AG09319 (cell line): ENCODE data around the gene PHC2.

Source experiments
- DNase-seq: peaks from one replicate; pipeline ENCODE4 v3.0.0-alpha.2; 2010; ENCODE audit warnings: low read depth; ENCODE audit errors: extremely low read depth
- TF ChIP-seq, protein P1 (sequence below): IDR thresholded peaks from 2 replicates; pipeline ENCODE4 v1.5.1; 2011; ENCODE audit warnings: low read depth, mild to moderate bottlenecking, inconsistent platforms, low read length, moderate library complexity

PHC2 gene

GRCh38 chr1:33420870-33421775 lies 9.8 kb downstream of the PHC2 start:
- DNase-seq: no peak

DNA sequence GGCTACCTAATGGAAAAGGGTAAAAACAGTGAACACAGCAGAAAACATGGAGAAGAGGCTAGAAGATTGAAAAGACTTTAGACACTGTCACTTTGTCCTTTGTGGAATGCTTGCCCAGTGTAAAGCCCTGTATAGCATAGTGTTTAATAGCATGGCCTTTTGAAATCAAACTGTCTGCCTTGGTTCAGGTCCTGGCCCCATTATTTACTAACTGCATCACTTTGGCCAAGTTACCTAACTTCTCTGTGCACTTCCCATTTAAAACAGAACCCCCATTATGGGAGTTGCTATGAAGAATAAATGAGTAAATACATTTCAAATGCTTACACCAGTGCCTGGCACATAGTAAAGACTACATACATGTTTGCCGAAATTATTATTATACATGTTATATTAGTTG lies 12.1 kb downstream of the PHC2 start:
- DNase-seq: no peak
- TF ChIP-seq, protein P1, sequence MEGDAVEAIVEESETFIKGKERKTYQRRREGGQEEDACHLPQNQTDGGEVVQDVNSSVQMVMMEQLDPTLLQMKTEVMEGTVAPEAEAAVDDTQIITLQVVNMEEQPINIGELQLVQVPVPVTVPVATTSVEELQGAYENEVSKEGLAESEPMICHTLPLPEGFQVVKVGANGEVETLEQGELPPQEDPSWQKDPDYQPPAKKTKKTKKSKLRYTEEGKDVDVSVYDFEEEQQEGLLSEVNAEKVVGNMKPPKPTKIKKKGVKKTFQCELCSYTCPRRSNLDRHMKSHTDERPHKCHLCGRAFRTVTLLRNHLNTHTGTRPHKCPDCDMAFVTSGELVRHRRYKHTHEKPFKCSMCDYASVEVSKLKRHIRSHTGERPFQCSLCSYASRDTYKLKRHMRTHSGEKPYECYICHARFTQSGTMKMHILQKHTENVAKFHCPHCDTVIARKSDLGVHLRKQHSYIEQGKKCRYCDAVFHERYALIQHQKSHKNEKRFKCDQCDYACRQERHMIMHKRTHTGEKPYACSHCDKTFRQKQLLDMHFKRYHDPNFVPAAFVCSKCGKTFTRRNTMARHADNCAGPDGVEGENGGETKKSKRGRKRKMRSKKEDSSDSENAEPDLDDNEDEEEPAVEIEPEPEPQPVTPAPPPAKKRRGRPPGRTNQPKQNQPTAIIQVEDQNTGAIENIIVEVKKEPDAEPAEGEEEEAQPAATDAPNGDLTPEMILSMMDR: no peak

More at GRCh38 chr1:33420870-33421775, 9.8 kb downstream of the PHC2 start:
- TF ChIP-seq, protein P1: no peak

DNA sequence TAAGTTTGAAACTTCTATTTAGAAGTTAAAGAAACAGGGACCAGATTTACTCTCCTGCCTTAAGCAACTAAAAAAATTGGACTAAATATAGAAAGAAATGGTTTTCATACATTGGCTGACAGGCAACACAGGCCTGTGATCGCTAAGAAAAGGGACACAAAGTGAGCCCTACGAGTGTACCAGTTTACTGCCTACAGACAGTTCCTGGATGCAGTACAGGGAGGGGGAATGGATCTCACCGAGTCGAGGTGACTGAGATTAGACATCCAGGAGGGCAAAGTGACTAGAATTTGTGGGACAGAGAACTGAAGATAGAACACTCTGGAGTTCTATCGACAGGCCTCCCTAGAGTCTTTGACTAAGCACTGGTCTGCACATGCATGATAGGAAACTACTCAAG lies 16.0 kb downstream of the PHC2 start:
- TF ChIP-seq, protein P1: no peak
- DNase-seq: no peak

DNA sequence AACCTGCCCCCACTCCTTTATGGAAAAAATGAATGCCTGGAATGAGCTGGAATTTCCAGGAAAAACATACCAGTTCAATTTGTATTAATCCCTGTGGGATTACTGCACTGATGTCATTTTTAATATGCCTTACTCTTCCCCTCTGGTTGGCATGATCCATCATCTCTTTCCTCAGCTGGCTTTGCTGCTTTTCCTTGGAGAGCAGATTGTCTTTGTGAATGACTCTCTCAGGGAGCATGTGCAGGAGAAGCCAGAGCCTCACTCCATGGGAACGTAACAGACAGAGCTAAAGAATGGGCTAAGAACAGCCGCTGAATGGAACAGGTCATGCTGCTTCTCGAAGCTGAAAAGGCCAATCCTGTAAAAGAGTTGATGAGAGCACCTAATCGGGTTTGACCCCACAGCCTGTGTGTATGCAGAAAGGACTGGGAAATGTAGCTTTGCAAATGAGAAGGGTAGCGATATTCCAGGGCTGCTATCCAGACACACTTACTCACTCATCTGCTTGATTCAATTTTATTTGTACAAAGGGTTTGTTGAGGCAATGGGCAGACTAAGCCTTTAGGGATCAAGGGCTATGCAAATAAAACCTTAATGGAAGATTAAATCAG lies 20.7 kb downstream of the PHC2 start:
- DNase-seq: no peak

GRCh38 chr1:33408093-33408436 lies 22.8 kb downstream of the PHC2 start:
- no peak for DNase-seq
- TF ChIP-seq, protein P1: no peak

More for the DNA sequence above, 20.7 kb downstream of the PHC2 start:
- TF ChIP-seq, protein P1: no peak

GRCh38 chr1:33407352-33408092 lies 23.4 kb downstream of the PHC2 start:
- DNase-seq: no peak
- TF ChIP-seq, protein P1: no peak
